ENCODE results near the gene GABBR2.
A peak's percentile ranks its signal among the peaks of the same experiment; 100 is the strongest.

GABBR2 gene

DNA sequence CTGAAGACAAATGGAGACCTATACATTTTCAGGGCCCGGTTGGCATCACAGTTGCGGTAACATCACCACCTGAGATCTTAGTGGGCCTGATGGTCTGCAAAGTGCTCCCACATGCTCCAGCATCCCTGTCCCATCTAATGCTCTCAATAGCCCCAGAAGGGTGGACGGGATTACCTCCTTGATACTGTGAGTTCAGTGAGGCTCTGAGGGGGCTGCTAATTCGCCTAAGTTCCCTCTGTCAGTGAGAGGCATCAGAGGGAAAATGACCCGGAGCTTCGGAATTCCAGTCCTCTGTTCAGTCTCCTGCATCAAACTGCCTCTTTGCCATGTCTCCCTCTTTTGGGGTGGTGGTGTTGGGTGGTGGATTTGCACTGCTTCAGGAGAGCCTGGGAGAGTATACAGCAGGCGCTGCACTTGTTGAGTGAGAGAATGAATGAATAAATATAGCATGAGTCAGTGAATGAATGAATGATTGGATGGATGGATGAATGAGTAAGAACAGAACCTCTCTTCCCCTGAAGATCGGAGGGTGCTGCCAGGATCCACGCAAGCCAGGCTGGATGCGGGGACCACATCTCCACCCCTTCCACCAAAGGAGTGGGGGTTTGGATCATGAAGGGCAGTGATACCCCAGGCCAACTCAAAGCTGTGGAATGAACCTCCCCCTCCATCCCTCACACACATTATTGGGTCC, 141.0 kb downstream of the GABBR2 start:
- no peak for DNase-seq

DNA sequence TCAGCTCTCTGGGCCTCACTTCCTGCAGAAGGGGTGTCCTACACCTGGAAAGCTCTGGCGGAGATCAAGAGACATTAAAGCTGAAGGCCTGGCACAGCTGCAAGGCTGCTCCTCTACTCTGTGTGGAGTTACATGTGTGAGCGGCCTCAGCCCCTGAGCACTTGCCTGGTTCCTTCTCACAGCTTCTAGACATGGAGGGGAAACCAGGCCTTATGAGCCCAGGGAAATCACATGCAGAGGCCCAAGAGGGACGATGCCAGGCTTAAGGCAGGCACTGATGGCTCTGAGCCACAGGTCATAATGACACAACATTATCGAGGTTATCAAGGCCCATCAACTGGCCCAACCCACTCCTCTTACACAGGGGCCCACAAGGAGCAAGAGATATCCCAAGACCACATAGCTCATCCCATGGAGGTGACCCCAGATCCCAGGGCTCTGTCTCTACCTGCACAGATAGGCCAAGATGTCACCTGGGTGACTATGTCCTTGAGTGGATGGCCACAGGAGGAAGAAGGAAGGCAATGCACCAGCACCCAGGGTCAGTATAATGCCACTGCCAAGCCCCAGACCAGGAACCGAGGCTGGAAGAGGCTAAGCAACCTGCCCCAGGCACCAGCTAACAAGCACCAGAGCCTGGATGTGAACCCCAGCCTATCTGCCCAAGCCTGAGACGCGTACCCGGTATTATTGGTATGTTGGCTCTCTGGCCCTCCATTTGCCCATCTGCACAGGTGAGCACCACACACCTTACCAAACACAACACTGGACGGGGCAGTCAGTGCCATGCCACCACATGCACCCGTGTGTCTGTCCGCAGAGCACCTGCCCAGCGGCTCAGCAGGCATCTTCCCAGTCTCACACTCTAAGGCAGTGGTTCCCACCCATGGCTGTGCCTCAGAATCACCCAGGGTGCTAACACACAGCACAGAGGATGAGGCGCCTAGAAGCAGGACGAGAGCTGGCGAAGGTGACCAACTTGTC, 143.3 kb downstream of the GABBR2 start:
- DNase-seq, result no peak

DNA sequence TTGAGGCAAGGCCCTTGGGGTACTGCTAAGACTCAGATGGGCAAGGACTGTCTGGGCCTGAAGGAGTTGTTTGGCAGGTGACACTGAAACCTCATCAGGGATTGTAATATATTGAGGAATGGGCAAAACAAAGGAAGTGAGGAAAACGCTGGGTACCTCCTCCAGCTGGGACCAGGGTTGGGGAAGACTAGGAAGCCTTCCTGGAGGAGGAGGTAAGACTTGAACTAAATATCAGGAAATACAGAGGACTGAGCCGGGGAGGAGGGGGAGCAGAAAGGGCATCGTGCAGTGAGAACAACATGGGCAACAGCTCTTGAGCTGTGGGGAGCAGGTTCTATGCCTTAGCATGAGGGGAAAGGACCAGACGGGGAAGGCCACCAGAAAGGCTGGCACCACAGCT, 144.0 kb downstream of the GABBR2 start:
- no peak for DNase-seq

DNA sequence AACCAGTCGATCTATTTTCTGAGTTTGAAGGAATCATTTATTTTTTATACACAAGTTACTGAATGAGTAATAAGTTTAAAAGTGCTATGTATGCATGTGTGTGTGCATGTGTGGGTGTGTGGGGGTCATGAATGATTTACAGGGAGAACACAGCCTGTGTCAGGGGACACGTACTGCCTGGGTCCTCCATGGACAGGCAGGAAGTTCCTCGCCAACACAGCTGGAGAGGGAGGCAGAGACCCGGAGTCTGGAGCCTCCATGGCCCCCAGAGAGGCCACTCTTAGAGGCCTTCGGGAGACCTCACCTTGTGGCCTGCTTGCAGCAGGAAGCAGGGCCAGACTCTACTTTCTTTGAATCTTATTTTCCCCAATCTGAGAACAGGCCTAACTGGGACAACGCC, 144.7 kb downstream of the GABBR2 start:
- no peak for DNase-seq

DNA sequence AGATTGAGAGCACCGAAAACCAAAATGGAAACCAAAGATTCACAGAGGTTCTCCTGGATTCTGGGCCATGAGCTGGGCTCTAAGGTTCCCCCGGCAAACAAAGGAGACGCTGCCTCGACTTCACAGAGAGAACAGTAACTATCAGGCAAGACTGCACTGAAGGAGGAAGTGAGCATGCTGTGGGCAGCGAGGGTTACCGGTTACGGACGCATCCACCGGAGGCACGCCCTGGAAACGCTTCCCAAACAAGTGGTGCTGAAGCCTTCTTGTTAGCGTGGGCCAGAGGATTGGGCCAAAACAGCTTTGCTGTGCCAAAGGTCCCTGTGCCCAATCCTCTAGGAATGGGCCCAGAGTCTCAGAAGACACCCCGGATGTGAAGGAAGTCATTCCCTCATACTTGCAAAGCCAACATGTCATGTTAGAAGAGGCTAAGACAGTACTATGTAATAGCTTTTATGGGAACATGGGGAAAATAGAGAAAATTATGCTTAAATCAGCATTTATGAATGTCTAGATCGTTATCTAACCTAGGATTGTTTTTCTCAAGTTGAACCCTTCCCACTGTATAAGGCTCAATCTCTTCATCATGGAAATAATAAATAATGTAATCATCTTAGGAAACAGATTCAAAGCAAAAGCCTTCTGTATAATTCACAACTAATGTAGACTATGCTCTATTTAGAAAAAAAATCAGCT, 145.4 kb downstream of the GABBR2 start:
- no peak for DNase-seq

DNA sequence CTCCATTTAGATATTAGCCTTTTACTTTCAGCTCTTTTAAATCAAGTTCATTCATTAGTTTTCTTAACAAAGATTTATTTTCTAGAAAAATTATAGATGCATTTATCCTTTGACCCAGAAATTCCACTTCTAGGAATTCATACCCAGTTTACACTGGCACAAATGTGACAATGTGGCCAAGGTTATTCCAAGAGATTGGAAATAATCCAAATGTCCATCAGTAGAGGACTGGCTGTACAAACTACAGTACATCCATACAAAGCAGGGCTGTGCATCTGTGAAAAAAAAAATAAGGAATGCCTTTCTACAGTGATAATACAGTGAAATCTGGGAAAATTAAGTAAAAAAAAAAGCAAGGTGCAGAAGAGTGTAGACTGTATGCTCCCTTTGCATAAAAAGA, 149.2 kb downstream of the GABBR2 start:
- DNase-seq, result no peak

DNA sequence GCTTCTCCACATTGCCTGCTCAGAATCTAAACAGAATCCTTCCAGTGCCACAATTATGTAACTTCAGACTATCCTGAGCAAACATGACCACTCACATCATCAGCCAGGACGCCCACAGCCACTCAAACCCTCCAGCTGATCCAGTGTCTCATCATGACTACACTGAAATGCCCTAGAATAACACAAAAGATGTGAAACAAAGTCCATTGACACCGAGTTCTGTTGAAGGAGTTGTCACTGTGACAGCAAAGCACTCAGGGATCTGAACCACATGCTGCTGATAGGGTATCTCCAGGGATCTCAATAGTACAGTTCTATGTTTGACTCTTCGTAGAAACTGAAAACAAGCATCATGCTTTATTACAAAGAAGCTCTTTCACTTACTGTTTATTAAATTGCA, 150.2 kb downstream of the GABBR2 start:
- DNase-seq, result no peak

DNA sequence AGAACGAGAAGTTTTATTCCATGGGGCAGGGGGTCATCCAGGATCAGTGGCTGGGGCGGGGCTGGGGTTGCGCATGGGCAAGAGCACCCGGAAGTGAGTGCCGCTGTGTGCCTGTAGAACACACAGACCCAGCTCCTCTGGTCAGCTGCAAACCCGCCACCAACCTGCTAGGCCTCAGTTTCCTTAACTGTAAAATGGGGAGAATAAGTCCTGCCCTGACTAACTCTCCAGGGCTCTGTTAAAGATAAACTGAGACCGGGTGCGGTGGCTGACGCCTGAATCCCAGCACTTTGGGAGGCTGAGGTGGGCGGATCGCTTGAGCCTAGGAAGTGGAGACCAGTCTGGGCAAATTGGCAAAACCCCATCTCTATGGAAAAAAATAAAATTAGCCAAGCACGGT, 152.2 kb downstream of the GABBR2 start:
- DNase-seq, result no peak

DNA sequence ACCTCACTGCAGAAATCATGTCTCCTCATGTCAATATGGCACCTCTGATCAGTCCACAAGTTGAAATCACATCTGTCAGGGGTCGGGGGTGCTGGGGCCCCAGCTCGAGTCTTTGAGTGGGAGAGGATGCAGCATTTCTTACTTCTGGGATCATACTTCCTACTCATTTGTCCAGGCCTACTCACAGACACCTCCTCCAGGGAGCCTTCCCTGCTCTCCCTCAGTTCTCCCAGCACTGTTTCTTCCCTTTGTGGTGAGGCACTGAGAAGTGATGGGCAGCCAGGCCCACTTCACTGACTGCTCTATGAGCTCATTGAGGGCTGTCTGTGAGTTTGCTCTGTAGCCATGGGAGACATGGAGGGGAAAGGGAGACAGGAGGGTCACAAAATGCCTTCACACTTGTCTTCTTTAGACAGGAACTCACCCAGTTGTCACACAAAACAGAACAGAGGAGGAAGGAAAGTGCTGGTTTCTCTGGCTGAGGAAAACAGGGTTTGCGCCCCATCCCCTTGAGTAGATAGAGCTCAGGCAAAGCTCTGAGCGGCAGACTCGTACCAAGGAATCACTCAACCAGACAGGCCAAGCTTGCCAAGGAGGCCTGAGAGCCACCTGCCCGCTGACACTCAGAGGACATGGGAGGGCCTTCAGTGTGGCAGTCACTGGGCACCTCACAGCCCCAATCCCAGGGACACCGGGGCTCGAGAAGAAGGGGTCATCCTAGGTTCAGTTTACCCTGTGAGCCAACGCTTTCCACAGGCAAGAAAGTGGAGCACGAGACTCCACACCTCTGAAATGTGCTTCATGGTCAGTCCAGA, 152.9 kb downstream of the GABBR2 start:
- no peak for DNase-seq

DNA sequence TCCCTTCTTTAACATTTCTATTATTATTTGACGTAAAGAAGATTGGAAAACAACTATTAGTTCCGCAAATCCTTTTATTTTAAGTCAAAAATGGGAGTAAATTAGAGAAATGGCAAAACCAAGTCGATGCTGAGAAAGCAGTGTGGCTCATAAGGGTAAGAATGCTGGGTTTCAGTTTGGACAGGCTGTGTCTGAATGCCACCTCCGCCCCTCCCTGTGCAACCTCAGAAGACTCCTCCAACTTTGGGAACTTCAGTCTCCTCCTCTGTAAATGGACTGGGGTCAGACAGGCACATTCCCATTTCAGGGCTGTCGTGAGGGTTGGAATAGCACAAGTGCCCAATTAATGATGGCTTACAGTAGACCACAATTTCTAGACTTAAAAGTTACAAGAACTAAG, 154.0 kb downstream of the GABBR2 start:
- no peak for DNase-seq

DNA sequence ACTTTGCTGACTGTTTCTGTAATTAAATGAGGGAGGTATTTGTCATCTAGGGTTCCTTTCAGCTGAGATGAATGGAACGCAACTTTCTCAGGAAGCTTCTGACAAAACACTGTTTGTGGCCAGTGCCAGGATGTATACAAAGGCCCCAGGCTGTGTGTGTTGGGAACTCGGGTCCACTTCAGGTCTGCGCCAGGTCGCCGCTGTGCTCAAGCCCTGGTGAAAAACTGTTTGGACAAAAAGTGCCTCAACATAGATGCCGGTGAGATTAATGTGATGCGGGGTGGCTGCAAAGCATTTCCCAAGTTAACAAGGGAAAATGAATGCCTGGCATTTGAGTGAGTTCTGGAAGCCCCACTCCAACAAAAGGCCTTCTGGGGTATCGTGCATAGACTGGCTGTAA, 156.4 kb downstream of the GABBR2 start:
- no peak for DNase-seq

DNA sequence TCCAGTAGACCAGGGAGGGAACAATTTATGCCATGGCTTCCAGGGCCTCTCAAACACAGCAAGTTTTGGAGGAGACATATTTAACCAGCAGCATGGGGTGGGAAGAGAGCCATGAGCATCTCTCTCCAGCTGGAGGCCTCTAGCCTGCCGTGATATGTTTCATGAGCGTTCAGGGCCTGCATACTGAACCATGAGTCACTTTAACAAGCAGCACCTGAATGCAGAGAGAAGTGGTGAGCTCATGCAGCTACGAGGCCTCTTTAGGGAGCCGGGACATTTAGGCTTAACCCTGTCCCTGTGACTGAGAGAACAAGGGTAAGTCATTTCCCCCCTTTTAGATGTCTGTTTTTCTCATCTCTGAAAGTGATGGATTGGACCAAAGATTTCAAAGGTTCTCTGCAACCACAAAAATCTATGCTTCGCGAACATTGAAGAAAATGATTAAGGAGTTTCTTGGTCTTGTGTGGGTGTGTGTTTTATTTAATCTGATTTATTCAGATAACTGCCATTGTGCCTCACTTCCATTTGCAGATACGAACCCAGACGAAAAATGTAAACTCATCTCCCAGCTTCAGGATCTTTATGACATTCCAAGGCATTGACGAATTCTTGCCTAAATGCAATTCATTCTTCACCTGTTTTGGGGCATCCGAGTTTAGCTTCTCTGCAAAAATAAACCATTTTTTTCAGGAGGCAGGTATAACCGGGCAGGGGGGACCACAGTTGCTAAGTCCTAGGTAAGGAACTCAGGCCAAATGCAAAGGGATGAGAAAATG, 157.0 kb downstream of the GABBR2 start:
- DNase-seq, result no peak

DNA sequence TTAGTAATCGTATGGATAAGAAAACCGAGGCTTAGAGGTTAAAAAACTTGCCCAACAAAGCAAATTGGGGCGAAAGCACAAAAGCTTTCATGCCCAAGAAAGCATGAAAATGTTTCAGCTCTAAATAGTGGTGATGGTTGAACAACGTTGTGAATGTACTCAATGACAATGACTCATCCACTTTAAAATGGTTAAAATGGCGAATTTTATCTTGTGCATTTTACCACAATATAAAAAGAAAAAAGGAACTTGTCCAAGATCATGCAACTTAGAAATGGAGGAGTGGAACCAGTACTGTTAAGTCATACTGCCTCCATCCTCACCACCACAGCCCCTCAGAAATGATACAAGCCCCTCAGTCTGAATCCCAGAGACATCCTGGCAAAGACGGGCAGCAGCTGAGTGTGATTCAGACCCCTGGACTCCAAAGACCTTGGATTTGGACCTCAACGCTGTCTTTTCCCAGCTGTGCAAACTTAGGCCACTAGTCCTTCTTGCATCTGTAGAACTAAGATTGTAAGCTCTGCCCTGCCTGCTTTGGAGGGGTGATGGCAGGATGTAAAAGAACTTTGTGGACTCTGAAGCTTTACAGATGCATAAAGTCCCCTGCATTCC, 158.4 kb downstream of the GABBR2 start:
- DNase-seq, result no peak

DNA sequence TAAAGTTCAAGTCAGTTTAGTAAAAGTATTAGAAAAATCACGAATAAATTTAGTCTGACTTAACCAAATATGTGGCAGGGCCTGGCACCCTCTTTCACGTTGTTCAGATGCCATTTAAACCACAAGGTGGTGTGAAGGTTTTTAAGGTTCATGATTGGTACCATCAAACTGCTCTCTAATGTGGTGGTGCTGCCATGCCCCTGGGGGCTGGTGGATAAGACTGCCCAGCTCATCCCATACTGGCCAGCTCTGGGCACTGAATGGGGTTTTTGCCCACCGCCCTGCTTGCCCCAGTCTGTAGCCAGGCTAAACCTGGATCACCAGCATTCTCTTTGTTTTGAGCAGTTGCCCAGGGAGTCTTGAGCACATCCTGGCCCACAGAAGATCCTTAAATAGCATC, 159.3 kb downstream of the GABBR2 start:
- no peak for DNase-seq

DNA sequence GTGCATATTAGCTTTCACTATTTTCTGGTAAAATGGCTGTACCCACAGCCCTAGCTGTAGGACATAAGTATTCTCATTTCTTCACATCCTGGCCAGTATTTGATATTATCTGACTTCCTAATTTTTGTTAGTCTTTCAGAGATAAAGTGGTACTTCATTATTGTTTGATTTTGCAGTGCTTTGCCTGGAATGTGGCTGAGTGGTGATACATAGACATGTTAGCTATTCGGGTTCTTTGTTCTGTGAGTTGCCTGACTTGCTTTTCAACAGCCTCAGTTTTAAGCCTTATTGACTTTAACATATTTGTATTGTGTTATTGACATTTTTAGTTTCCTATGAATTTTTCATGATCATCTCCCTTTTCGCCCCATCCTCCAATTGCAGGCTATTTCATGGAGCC, 161.1 kb downstream of the GABBR2 start:
- DNase-seq, result no peak

DNA sequence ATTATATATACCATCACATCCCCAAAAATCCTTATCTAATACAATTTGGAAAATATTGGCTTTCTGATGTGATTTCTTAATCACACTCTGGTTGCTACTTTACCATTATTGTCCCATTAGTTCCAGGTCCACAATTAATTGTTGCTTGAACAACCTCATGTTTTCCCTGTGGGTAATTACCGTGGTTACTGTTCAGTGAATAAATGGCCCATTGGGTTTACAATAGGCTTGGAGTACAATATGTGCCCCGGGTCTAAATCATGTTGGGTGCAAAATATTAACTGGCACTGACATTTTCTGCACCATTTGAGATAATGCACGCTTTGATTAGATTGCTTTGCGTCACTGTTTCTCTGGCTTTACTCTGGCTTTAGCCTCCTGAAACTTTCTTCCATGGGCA, 163.7 kb downstream of the GABBR2 start:
- no peak for DNase-seq

DNA sequence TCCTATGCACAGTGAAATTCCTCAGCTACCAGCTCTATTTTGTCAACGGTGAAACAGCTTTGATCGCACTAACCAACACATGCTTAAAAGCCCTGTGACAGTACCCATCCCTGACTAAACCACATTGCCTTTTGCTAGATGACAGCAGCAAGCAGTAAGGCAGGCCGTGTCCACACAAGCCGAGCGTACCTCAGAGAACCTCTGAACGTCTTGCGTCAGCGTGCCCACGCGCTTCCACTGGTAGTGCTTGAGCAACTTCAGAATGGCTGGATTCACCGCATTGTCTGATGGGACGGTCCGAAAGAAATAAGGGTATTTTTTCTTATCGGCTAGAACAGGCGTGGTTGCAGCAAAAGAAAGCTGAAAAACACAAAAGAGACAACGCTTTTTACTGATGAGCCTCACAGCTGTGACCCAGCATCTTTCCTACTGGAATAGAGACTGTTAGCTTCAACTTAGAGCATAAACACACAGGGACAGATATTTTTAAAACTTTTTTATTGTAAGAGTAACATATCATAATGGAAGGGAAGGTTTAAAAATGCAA, 167.0 kb downstream of the GABBR2 start:
- no peak for DNase-seq

DNA sequence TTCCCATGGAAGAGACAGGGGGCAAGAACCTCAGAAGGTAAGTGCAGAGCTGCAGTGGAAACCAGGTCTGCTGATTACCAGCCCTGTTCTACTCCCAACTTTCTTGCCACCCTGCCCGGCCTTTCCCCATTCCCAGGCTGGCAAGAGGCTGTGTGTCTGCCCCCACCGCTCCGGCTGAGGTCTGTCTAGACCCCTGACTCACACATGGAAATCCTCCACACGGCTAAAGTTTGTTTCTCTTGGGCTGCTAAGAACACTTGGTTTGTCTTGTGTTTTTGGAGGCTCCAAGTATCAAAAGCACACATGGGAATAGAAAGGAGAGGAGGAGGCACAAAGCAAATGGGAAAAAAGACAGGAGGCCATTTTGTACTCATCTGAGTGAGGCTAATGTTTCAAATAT, 168.3 kb downstream of the GABBR2 start:
- no peak for DNase-seq

DNA sequence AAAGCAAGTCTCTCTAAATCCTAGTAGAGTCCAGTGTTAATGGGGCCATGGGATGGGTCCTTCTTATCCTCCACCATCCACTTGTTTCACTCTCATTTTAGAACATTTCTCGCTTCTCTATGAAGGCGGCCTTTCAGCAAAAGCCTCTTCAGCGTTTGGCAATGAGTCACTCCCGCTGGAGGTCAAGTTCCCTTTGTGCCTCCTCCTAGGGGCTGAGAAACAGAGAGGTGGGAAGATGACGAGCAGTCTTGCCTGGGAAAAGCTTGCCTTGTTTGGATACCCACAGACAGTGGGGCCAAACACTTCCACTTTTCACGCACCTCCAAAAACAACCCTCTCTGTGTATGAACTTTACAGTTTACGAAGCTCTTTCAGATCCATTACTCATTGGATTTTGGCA, 168.8 kb downstream of the GABBR2 start:
- no peak for DNase-seq

DNA sequence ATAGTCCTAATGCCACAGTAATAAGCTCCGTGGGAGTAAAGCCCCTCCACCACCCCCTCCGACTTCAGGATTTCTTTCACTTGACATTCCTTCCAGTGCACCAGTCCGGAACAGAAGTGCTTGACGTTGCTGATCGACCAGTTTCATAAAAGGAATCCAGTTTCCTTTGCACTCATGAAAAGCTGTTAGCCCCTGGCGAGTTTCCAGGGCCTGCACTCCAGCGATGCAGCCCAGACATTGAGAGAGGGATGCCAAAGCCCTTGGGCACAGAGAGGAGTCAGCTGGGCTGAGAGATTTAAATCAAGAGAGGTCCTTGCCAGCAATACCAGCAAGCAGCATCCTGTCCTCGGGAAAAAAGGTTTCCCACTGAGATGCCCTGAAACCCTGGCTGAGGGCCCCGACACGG, 170.1 kb downstream of the GABBR2 start:
- peak; percentile 23 for DNase-seq

DNA sequence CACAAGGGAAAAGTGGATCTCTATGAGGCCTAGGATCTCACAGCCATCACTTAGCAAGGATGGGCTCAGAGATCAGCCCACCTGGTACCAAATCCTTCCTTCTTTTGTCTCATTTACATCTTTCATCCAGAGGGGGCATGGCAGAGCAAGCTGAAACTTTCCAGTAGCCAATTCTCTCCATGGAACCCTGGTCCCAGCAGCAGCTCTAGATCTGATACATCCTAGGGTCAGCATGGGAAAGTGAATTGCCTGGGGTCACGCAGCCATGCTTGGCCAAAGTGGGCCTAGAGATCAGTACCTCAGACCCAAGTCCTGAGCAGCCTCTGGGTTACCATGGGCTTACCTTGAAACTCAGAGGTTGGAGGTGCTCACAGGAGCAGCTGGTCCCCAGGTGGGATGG, 170.5 kb downstream of the GABBR2 start:
- DNase-seq, result no peak

Measured in DMS153 (cell line).